ENCODE results near the gene UNC5A. TPM values are rescaled to one million over a fixed set of nuclear protein-coding genes. Genes with fewer than 3 reads are reported as not detected.

The UNC5A gene
- polyA plus RNA-seq, 2 donors = 0.02 TPM; not detected in 1

DNA sequence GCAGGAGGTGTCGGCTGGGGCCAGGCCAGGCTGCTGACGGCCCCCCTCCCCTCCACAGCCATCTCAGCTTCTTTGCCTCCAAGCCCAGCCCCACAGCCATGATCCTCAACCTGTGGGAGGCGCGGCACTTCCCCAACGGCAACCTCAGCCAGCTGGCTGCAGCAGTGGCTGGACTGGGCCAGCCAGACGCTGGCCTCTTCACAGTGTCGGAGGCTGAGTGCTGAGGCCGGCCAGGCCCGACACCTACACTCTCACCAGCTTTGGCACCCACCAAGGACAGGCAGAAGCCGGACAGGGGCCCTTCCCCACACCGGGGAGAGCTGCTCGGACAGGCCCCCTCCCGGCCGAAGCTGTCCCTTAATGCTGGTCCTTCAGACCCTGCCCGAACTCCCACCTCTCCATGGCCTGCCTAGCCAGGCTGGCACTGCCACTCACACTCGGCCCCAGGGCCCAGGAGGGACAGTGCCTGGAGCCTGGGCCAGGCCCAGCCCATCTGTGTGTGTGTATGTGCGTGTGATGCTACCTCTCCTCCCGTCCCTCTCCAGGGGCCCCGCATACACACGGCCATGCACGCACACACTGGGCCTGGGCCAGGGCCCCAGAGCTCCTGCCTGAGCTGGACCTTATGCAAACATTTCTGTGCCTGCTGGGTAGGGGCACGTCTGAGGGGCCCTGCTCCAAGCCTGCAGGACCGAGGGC, 69.5 kb downstream of the UNC5A start:
- WGBS, 2 donors = 66 to 68% methylated on average over 19 to 23 of the region's 23 CpGs
- Histone ChIP-seq H3K4me1 (ENCODE audit: control insufficient read depth in 2 of 2, insufficient read depth in 2 of 2, low read length in 1 of 2) (no peaks in the 10 kb centered on the region), H3K9me3 (ENCODE audit: control insufficient read depth in 2 of 2, insufficient read depth in 1 of 2, low read depth in 1 of 2, low read length in 1 of 2) (no peaks in the 10 kb centered on the region), H3K27ac (ENCODE audit: low read depth in 2 of 2, low read length in 1 of 2) (no peak overlapping the region), H3K36me3 (ENCODE audit: control insufficient read depth in 2 of 2, insufficient read depth in 2 of 2, low read length in 1 of 2) (no peaks in the 10 kb centered on the region), H3K4me3 (ENCODE audit: low read depth in 1 of 2, low read length in 2 of 2) (no peak overlapping the region), H3K27me3 (ENCODE audit: control insufficient read depth in 1 of 2, insufficient read depth in 2 of 2, low read length in 2 of 2) (no peaks in the 10 kb centered on the region)

- H3K9me3 ChIP-seq (ENCODE audit: control insufficient read depth in 2 of 2, insufficient read depth in 1 of 2, low read depth in 1 of 2, low read length in 1 of 2) = no peaks in the 10 kb centered on the region
- no peak overlapping the region for H3K4me3 ChIP-seq (ENCODE audit: low read depth in 1 of 2, low read length in 2 of 2)
- H3K4me1 ChIP-seq (ENCODE audit: control insufficient read depth in 2 of 2, insufficient read depth in 2 of 2, low read length in 1 of 2) = no peaks in the 10 kb centered on the region
- no peaks in the 10 kb centered on the region for H3K36me3 ChIP-seq (ENCODE audit: control insufficient read depth in 2 of 2, insufficient read depth in 2 of 2, low read length in 1 of 2)
- WGBS, 2 donors = 81% methylated on average over 26 of the region's 26 CpGs
- H3K27ac ChIP-seq (ENCODE audit: low read depth in 2 of 2, low read length in 1 of 2) = no peak overlapping the region
- H3K27me3 ChIP-seq (ENCODE audit: control insufficient read depth in 1 of 2, insufficient read depth in 2 of 2, low read length in 2 of 2) = no peaks in the 10 kb centered on the region
Observed at GRCh38 chr5:176880366-176881020, 70.1 kb downstream of the UNC5A start.

DNA sequence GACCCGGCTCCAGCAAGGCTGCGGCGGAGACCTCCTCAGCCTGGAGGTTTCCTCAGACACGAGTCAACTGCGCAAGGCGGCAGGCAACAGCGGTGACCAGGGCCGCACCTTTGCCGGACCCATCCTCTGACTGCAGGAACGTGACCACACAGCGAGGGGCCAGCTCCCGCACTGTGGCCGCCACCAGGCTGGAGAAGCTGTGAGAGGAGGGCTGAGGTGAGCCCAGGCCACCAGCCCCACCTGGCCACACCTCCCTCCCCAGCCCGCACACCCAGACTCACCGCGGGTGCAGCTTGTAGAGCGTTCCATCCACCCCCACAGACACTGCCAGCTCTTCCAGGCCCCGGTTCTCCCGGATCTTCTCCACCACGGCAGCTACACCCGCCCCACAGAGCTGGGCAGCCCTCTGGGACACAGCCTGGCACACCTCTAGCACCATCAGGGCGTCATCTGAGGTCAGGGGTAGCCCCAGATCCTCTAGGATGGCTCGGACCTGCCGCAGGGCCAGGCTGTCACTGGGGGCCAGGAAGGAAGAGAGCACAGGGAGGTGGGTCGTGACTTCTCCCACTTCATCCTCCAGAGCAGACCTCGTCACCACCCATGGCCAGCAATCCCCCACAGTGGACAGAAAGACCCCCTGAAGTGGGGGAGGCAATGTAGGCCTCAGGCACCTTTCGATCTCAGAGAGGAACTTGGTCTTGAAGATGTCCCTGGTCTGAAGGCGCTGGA, 70.8 kb downstream of the UNC5A start:
- 86% methylated on average over 28 of the region's 28 CpGs for WGBS, 2 donors
- no peaks in the 10 kb centered on the region for H3K4me1 ChIP-seq (ENCODE audit: control insufficient read depth in 2 of 2, insufficient read depth in 2 of 2, low read length in 1 of 2)
- no peaks in the 10 kb centered on the region for H3K27me3 ChIP-seq (ENCODE audit: control insufficient read depth in 1 of 2, insufficient read depth in 2 of 2, low read length in 2 of 2)
- no peak overlapping the region for H3K4me3 ChIP-seq (ENCODE audit: low read depth in 1 of 2, low read length in 2 of 2)
- H3K9me3 ChIP-seq (ENCODE audit: control insufficient read depth in 2 of 2, insufficient read depth in 1 of 2, low read depth in 1 of 2, low read length in 1 of 2) = no peaks in the 10 kb centered on the region
- no peak overlapping the region for H3K27ac ChIP-seq (ENCODE audit: low read depth in 2 of 2, low read length in 1 of 2)
- no peaks in the 10 kb centered on the region for H3K36me3 ChIP-seq (ENCODE audit: control insufficient read depth in 2 of 2, insufficient read depth in 2 of 2, low read length in 1 of 2)

GRCh38 chr5:176881816-176882566, 71.6 kb downstream of the UNC5A start:
- Histone ChIP-seq H3K27me3 (ENCODE audit: control insufficient read depth in 1 of 2, insufficient read depth in 2 of 2, low read length in 2 of 2) (no peaks in the 10 kb centered on the region), H3K36me3 (ENCODE audit: control insufficient read depth in 2 of 2, insufficient read depth in 2 of 2, low read length in 1 of 2) (no peaks in the 10 kb centered on the region), H3K27ac (ENCODE audit: low read depth in 2 of 2, low read length in 1 of 2) (no peak overlapping the region), H3K4me3 (ENCODE audit: low read depth in 1 of 2, low read length in 2 of 2) (no peak overlapping the region), H3K4me1 (ENCODE audit: control insufficient read depth in 2 of 2, insufficient read depth in 2 of 2, low read length in 1 of 2) (no peaks in the 10 kb centered on the region), H3K9me3 (ENCODE audit: control insufficient read depth in 2 of 2, insufficient read depth in 1 of 2, low read depth in 1 of 2, low read length in 1 of 2) (no peaks in the 10 kb centered on the region)
- 83 to 87% methylated on average over 25 of the region's 25 CpGs for WGBS, 2 donors

DNA sequence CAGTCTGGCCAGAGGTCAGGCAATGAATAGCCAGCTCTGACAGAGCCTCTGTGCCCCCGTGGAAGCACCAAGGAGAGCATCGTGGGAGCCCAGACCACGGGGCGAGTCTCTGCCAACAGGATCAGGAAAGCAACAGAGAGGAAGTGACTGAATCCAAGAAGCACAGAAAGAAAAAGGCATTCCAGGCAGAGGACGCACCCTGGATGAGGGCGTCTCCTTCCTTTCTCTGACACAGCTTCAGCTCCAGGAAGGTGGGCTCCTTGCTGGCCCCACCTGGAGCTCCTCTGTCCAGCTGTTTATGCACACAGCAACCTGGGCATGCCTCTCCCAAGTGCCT, 72.2 kb downstream of the UNC5A start:
- Histone ChIP-seq H3K27ac (ENCODE audit: low read depth in 2 of 2, low read length in 1 of 2) (no peak overlapping the region), H3K4me3 (ENCODE audit: low read depth in 1 of 2, low read length in 2 of 2) (no peak overlapping the region), H3K36me3 (ENCODE audit: control insufficient read depth in 2 of 2, insufficient read depth in 2 of 2, low read length in 1 of 2) (no peaks in the 10 kb centered on the region), H3K27me3 (ENCODE audit: control insufficient read depth in 1 of 2, insufficient read depth in 2 of 2, low read length in 2 of 2) (no peaks in the 10 kb centered on the region), H3K9me3 (ENCODE audit: control insufficient read depth in 2 of 2, insufficient read depth in 1 of 2, low read depth in 1 of 2, low read length in 1 of 2) (no peaks in the 10 kb centered on the region), H3K4me1 (ENCODE audit: control insufficient read depth in 2 of 2, insufficient read depth in 2 of 2, low read length in 1 of 2) (no peaks in the 10 kb centered on the region)
- 45 to 65% methylated on average over 6 of the region's 6 CpGs for WGBS, 2 donors

DNA sequence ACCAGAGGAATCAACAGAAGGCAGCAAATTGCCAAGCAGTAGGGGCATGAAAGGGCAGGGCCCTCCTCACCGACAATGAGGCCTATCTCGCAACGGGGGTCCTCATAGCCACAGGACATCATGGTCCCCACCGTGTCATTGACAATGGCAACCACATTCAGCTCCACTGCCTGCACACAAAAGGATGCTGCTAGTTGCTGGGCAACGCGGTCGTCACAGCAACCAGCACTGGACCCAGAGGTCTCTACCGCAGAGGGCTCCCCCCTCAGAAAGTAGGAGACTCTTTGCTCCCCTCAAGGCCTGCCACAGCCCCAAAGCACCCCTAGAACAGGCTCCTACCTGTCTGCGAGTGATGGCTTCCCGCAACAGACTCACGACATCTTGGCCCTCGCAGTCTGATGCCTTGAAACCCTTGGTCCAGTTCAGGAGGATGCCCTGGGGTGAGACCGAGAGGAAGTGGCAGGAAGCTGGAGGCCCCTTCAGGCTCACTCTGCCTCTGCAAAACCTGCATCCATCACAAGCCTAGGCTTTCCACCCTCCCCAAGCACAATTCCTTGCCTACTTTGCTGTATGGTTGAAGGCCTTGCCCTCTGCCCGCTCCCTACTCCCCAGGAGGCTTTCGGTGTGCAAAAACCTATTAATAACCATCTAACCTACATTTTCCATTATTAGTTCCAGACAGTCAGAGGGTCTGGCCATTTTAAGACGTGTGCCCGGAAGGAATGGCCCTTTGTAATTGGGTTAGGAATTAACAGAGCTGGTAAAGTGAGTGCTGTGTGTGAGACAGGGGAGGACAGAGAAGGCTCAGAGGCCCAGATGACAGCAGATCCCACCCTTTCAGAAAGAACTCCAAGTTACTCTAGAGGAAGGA, 73.6 kb downstream of the UNC5A start:
- Histone ChIP-seq H3K4me1 (ENCODE audit: control insufficient read depth in 2 of 2, insufficient read depth in 2 of 2, low read length in 1 of 2) (no peaks in the 10 kb centered on the region), H3K36me3 (ENCODE audit: control insufficient read depth in 2 of 2, insufficient read depth in 2 of 2, low read length in 1 of 2) (no peaks in the 10 kb centered on the region), H3K27ac (ENCODE audit: low read depth in 2 of 2, low read length in 1 of 2) (no peak overlapping the region), H3K27me3 (ENCODE audit: control insufficient read depth in 1 of 2, insufficient read depth in 2 of 2, low read length in 2 of 2) (no peaks in the 10 kb centered on the region), H3K9me3 (ENCODE audit: control insufficient read depth in 2 of 2, insufficient read depth in 1 of 2, low read depth in 1 of 2, low read length in 1 of 2) (no peaks in the 10 kb centered on the region), H3K4me3 (ENCODE audit: low read depth in 1 of 2, low read length in 2 of 2) (no peak overlapping the region)
- 86 to 89% methylated on average over 17 of the region's 17 CpGs for WGBS, 2 donors

DNA sequence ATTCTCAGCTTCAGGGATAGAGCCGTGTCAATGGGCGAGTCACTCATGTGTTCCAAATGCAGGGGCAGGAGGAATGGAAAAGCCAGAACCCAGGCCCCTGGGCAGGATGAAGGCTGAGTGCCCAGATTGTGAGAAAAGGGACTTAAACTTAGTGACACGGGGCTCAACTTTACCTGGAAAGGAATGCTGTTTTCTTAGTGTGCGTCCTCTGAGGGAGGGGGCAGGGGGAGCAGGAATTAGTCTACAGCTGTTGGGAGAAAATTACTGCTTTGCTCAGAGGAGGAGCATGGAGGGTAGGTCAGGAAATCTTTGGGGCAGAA, 74.2 kb downstream of the UNC5A start:
- Histone ChIP-seq H3K36me3 (ENCODE audit: control insufficient read depth in 2 of 2, insufficient read depth in 2 of 2, low read length in 1 of 2) (no peaks in the 10 kb centered on the region), H3K27ac (ENCODE audit: low read depth in 2 of 2, low read length in 1 of 2) (no peak overlapping the region), H3K9me3 (ENCODE audit: control insufficient read depth in 2 of 2, insufficient read depth in 1 of 2, low read depth in 1 of 2, low read length in 1 of 2) (no peaks in the 10 kb centered on the region), H3K4me3 (ENCODE audit: low read depth in 1 of 2, low read length in 2 of 2) (no peak overlapping the region), H3K27me3 (ENCODE audit: control insufficient read depth in 1 of 2, insufficient read depth in 2 of 2, low read length in 2 of 2) (no peaks in the 10 kb centered on the region), H3K4me1 (ENCODE audit: control insufficient read depth in 2 of 2, insufficient read depth in 2 of 2, low read length in 1 of 2) (no peaks in the 10 kb centered on the region)
- 51 to 52% methylated on average over 4 of the region's 4 CpGs for WGBS, 2 donors

- Histone ChIP-seq H3K36me3 (ENCODE audit: control insufficient read depth in 2 of 2, insufficient read depth in 2 of 2, low read length in 1 of 2) (no peaks in the 10 kb centered on the region), H3K4me1 (ENCODE audit: control insufficient read depth in 2 of 2, insufficient read depth in 2 of 2, low read length in 1 of 2) (no peaks in the 10 kb centered on the region), H3K27ac (ENCODE audit: low read depth in 2 of 2, low read length in 1 of 2) (no peak overlapping the region), H3K4me3 (ENCODE audit: low read depth in 1 of 2, low read length in 2 of 2) (no peak overlapping the region), H3K27me3 (ENCODE audit: control insufficient read depth in 1 of 2, insufficient read depth in 2 of 2, low read length in 2 of 2) (no peaks in the 10 kb centered on the region), H3K9me3 (ENCODE audit: control insufficient read depth in 2 of 2, insufficient read depth in 1 of 2, low read depth in 1 of 2, low read length in 1 of 2) (no peaks in the 10 kb centered on the region)
- 87 to 88% methylated on average over 13 of the region's 13 CpGs for WGBS, 2 donors
Observed at GRCh38 chr5:176886336-176887251, 76.2 kb downstream of the UNC5A start.

Data from esophagus (tissue), 2 donors.